K562 (cell line): Measurements from ENCODE around the gene ZNF521. TPM values are rescaled to one million over a fixed set of nuclear protein-coding genes. Genes with fewer than 3 reads are reported as not detected.
A peak's percentile ranks its signal among the peaks of the same experiment; 100 is the strongest.

Experiments
- ATAC-seq: fragments of 200-7000 bp; cut with Tn5 transposase; 3 replicates; pipeline ENCODE4 v1.9.1; 2020; ENCODE audit warnings: moderate library complexity
- BruUV-seq: library from RNA; stranded (reverse); fragments of 400-500 nt; replicated peaks from 2 replicates; lab custom pipeline; 2021; lab: Mats Ljungman, UMichigan
- CTCF ChIA-PET: fragments of 300-600 bp; formaldehyde crosslinking; extraction: SDS; loops from one replicate; lab custom pipeline; 2021; ENCODE audit warnings: low intra/inter-chr PET ratio; lab: Yijun Ruan, JAX
- POLR2A ChIA-PET: fragments of 300-600, 350-650 bp; sonication (Branson Sonifier 250); formaldehyde crosslinking; extraction: SDS; loops from one replicate; lab custom pipeline; 2021; ENCODE audit warnings: antibody characterized with exemption, inconsistent platforms; lab: Yijun Ruan, JAX
- DNase-seq, 4 experiments: peaks; one replicate each; pipeline versions ENCODE4 v3.0.0 to v3.0.0-alpha.2; 2011 to 2018; ENCODE audit warnings: low spot score in 3 of 4, mixed read lengths in 3 of 4; ENCODE audit errors: extremely low read depth in 1 of 4
- FAIRE-seq: peaks from 2 replicates; lab custom pipeline; 2011; peaks lifted over from hg19 to GRCh38; lab: Jason Lieb, UNC
- H2AFZ ChIP-seq: 2 replicates; pipeline ENCODE4 v1.6.0; 2011; ENCODE audit warnings: low read depth, low read length, control low read depth, inconsistent platforms
- H3K27ac ChIP-seq: fragments of 200-600 bp; 3 replicates; pipeline ENCODE4 v1.8.0; 2011; ENCODE audit warnings: low read depth, mild to moderate bottlenecking, control low read depth, inconsistent platforms, low read length, moderate library complexity, mixed read lengths; ENCODE audit errors: extremely low read depth
- H3K27me3 ChIP-seq, 2 experiments: fragments of 300-600 bp in 1 of 2; 2 replicates in 1 of 2; 3 replicates in 1 of 2; pipeline versions ENCODE4 v1.6.0 to v1.8.0; 2011; ENCODE audit warnings: inconsistent platforms in 2 of 2, low read length in 2 of 2, mild to moderate bottlenecking in 1 of 2, mixed read lengths in 1 of 2, moderate library complexity in 1 of 2; ENCODE audit not compliant: control insufficient read depth in 2 of 2, insufficient read depth in 2 of 2
- H3K36me3 ChIP-seq: fragments of 300-600 bp; 3 replicates; pipeline ENCODE4 v1.8.0; 2011; ENCODE audit warnings: mild to moderate bottlenecking, low read length, inconsistent platforms; ENCODE audit not compliant: control insufficient read depth, insufficient read depth
- H3K4me1 ChIP-seq, 2 experiments: fragments of 200-600 bp in 1 of 2; replicated peaks in 1 of 2; 2 replicates in 1 of 2; 3 replicates in 1 of 2; pipeline versions ENCODE4 v1.5.1 to v1.8.0; 2011; ENCODE audit warnings: inconsistent platforms in 2 of 2, low read length in 2 of 2, mild to moderate bottlenecking in 1 of 2, mixed read lengths in 1 of 2, moderate library complexity in 1 of 2; ENCODE audit not compliant: control insufficient read depth in 2 of 2, insufficient read depth in 2 of 2
- H3K4me2 ChIP-seq: 2 replicates; pipeline ENCODE4 v1.6.1; 2011; ENCODE audit warnings: low read length, control low read depth, inconsistent platforms, mixed read lengths; ENCODE audit not compliant: insufficient read depth
- H3K4me3 ChIP-seq: fragments of 200-600 bp; sonication (generic), shearing (Covaris generic); 2 replicates; pipeline ENCODE4 v1.5.1; 2016; ENCODE audit warnings: control low read depth, inconsistent platforms
- H3K79me2 ChIP-seq: fragments of 200-600 bp; 3 replicates; pipeline ENCODE4 v1.8.0; 2011; ENCODE audit warnings: low read length, inconsistent platforms; ENCODE audit not compliant: control insufficient read depth, insufficient read depth
- H3K9ac ChIP-seq, 2 experiments: 2 replicates each; pipeline versions ENCODE4 v1.6.0 to v1.6.1; 2011; ENCODE audit warnings: low read depth in 2 of 2, low read length in 2 of 2, control low read depth in 1 of 2, inconsistent platforms in 1 of 2, mild to moderate bottlenecking in 1 of 2, mixed read lengths in 1 of 2; ENCODE audit not compliant: insufficient read depth in 1 of 2
- H3K9me1 ChIP-seq: one replicate; pipeline ENCODE4 v1.6.0; 2011; ENCODE audit warnings: inconsistent platforms, mild to moderate bottlenecking, low read length, moderate library complexity; ENCODE audit not compliant: control insufficient read depth, insufficient read depth
- H3K9me3 ChIP-seq: replicated peaks from 2 replicates; pipeline ENCODE4 v1.5.1; 2011; ENCODE audit warnings: low read depth, low read length, inconsistent platforms; ENCODE audit not compliant: control insufficient read depth, insufficient read depth
- H4K20me1 ChIP-seq: replicated peaks from 2 replicates; pipeline ENCODE4 v1.6.1; 2011; ENCODE audit warnings: low read length, inconsistent platforms, mixed read lengths; ENCODE audit not compliant: control insufficient read depth, insufficient read depth
- CBX2 ChIP-seq: fragments of 200-600 bp; sonication (generic); IDR thresholded peaks from one replicate; pipeline ENCODE4 v1.6.1; 2012; ENCODE audit warnings: mild to moderate bottlenecking, low read length, inconsistent platforms; ENCODE audit not compliant: insufficient read depth, poor library complexity, severe bottlenecking
- NFATC3 ChIP-seq: fragments of 450-650 bp; IDR thresholded peaks from 2 replicates; pipeline ENCODE4 v1.6.1; 2017; ENCODE audit warnings: mild to moderate bottlenecking
- SRF ChIP-seq, 2 experiments: fragments of 250-450, 450-650 bp in 1 of 2; sonication (Bioruptor Pico) in 1 of 2; sonication (generic) in 1 of 2; formaldehyde crosslinking; IDR thresholded peaks; 2 replicates each; pipeline versions ENCODE4 v1.5.0 to v1.5.1; 2020 to 2022; ENCODE audit warnings: mild to moderate bottlenecking in 1 of 2, missing genetic modification reagents in 1 of 2
- TCF7L2 ChIP-seq: fragments of 150-350 bp; IDR thresholded peaks from 2 replicates; pipeline ENCODE4 v1.6.1; 2016; ENCODE audit warnings: low read depth, mild to moderate bottlenecking, low read length, moderate library complexity
- ZNF239 ChIP-seq: fragments of 250-450 bp; sonication (Bioruptor Pico); IDR thresholded peaks from 2 replicates; pipeline ENCODE4 v1.4.0; 2020; ENCODE audit warnings: mild to moderate bottlenecking
- WGBS: fragments of 100-300 bp; shearing (Covaris generic); methylation state at CpG from one replicate; pipeline ENCODE4 v1.1.6; 2016; ENCODE audit warnings: low coverage, mixed read lengths; ENCODE audit not compliant: insufficient coverage; ENCODE audit errors: missing lambda C conversion rate; 5-methylcytosine and 5-hydroxymethylcytosine counted together
- in situ Hi-C: fragments of 300-500 bp; cut with MboI; formaldehyde crosslinking; loops from 4 replicates; pipeline ENCODE4 v1.15.0; 2018; ENCODE audit warnings: inconsistent platforms, mixed read lengths
- intact Hi-C: fragments of 100-400 bp; cut with micrococcal nuclease; formaldehyde crosslinking; loops from 2 replicates; pipeline ENCODE4 v1.14.2; 2022
- polyA plus RNA-seq, 8 experiments: library from polyadenylated mRNA; depleted of rRNA in 4 of 8; stranded (reverse) in 5 of 8; unstranded in 3 of 8; fragments of >200 nt; fragmentation: Nextera tagmentation in 2 of 8; fragmentation: Illumina TruSeq in 1 of 8; extraction: Ambion mirVana in 2 of 8; extraction: Trizol in 1 of 8; gene quantifications; 2 replicates each; pipeline versions ENCODE4 v1.2.1 to v1.2.3, GENCODE V29; 2011 to 2014; ENCODE audit warnings: inconsistent platforms in 1 of 8, missing spikeins in 1 of 8
- total RNA-seq, 7 experiments: library from RNA; depleted of rRNA in 6 of 7; stranded (reverse); fragments of >200 nt in 6 of 7; fragmentation: Illumina TruSeq in 2 of 7; extraction: Trizol in 2 of 7; gene quantifications; 2 replicates each; pipeline versions ENCODE4 v1.2.1 to v1.2.3, GENCODE V29; 2011 to 2021; ENCODE audit warnings: low replicate concordance in 1 of 7

The ZNF521 gene
- total and polyA plus RNA-seq, 9 of the 15 experiments (the other 6 are each of a cell fraction or from before 2014, with no cell fraction given) = 1.2 to 5.8 (median 1.6) TPM

DNA sequence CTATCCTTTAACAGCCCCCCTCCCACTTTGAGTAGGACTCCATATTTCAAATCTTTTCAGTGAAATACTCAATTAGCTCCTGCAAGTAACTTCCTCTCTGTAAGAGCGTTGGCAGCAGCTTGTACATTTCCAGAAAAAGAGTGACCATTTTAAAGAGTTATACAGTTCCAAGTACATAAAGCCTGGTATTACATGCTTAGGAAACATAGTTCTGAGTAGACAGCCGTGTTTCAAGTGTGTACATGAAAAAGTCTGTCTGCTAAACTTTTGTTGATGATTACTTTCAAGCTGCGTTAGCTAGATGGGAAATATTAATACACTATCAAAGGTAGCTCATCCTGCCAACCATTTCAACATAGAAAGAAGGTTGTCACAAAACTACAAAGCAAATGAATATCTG is 112.8 kb downstream of the ZNF521 start:
- FAIRE-seq = no peak
- H3K4me1 ChIP-seq = peaks cover 0 to 10% of the 10 kb centered on the region in 2 experiments; a peak in 2 of 5 replicates
- H3K79me2 ChIP-seq = no peaks in the 10 kb centered on the region
- DNase-seq = no peak
- no peak overlapping the region for H3K4me3 ChIP-seq
- H3K27ac ChIP-seq = peak overlapping the region; percentile 22; the same call in 1 of the 3 replicates
- ATAC-seq = no peak
- H3K27me3 ChIP-seq = no peaks in the 10 kb centered on the region
- H3K36me3 ChIP-seq = no peaks in the 10 kb centered on the region
- H3K9me3 ChIP-seq = no peaks in the 10 kb centered on the region
- H3K9ac ChIP-seq = no peak overlapping the region; a peak in 1 of 4 replicates
- 5% methylated on average over 3 of the region's 3 CpGs for WGBS
- no peak for TF ChIP-seq CBX2
- TF ChIP-seq NFATC3 = no peak
- no peak for TF ChIP-seq SRF (CRISPR knock-in tag; IDR thresholded peaks at IDR 0.05)
- no peak for TF ChIP-seq ZNF239 (CRISPR knock-in tag)
- TF ChIP-seq TCF7L2 = no peak
- H4K20me1 ChIP-seq = no peaks in the 10 kb centered on the region
- in situ Hi-C loops (no loop called here), intact Hi-C loops (loop anchor here (5.0 to 10.0 kb wide), 2 partner anchors 113 to 364 kb away; partner anchors contain the start of gene ZNF521)
- no peak overlapping the region for H3K4me2 ChIP-seq
- POLR2A ChIA-PET = interaction anchor here (0.8 to 1.8 kb wide), 5 partner anchors 10 to 20 kb away, joined by 4 to 10 read pairs (median 7); no protein-coding TSS in a partner anchor
- H3K9me1 ChIP-seq = no peaks in the 10 kb centered on the region
- no TSS peak for BruUV-seq
- CTCF ChIA-PET = interaction anchor here (0.5 kb wide), 1 partner anchor 10 kb away, joined by 3 read pairs; no protein-coding TSS in a partner anchor
- no peak overlapping the region for H2AFZ ChIP-seq
